Measurements from ENCODE around the gene CTNND2. TPM values are rescaled to one million over a fixed set of nuclear protein-coding genes. Genes with fewer than 3 reads are reported as not detected.

The CTNND2 gene
- polyA plus RNA-seq, 1 donor, result 2.8 TPM

- no peak for DNase-seq
- WGBS (ENCODE audit: insufficient coverage, low lambda C conversion rate), result no CpG with 5 or more reads among the region's 7 CpGs
- Histone ChIP-seq H3K27me3 (ENCODE audit: control insufficient read depth, insufficient read depth, low read length) (no peaks in the 10 kb centered on the region), H3K36me3 (ENCODE audit: control insufficient read depth, insufficient read depth, low read length) (no peaks in the 10 kb centered on the region), H3K4me3 (ENCODE audit: low read length) (no peak overlapping the region), H3K9me3 (ENCODE audit: control insufficient read depth, low read depth, low read length) (no peaks in the 10 kb centered on the region), H3K27ac (ENCODE audit: low read length) (no peak overlapping the region), H3K4me1 (ENCODE audit: control insufficient read depth, insufficient read depth, low read length) (no peaks in the 10 kb centered on the region)
These were observed 211.6 kb downstream of the CTNND2 start for GRCh38 chr5:11692636-11693035.

GRCh38 chr5:11687498-11687897 lies 216.7 kb downstream of the CTNND2 start:
- no peaks in the 10 kb centered on the region for H3K9me3 ChIP-seq (ENCODE audit: control insufficient read depth, low read depth, low read length)
- no peak for DNase-seq
- no peaks in the 10 kb centered on the region for H3K27me3 ChIP-seq (ENCODE audit: control insufficient read depth, insufficient read depth, low read length)
- no peak overlapping the region for H3K4me3 ChIP-seq (ENCODE audit: low read length)
- no CpG with 5 or more reads among the region's 1 CpG for WGBS (ENCODE audit: insufficient coverage, low lambda C conversion rate)
- H3K27ac ChIP-seq (ENCODE audit: low read length), result no peak overlapping the region
- no peaks in the 10 kb centered on the region for H3K36me3 ChIP-seq (ENCODE audit: control insufficient read depth, insufficient read depth, low read length)
- no peaks in the 10 kb centered on the region for H3K4me1 ChIP-seq (ENCODE audit: control insufficient read depth, insufficient read depth, low read length)

- no peak for DNase-seq
- Histone ChIP-seq H3K4me3 (ENCODE audit: low read length) (no peak overlapping the region), H3K27me3 (ENCODE audit: control insufficient read depth, insufficient read depth, low read length) (no peaks in the 10 kb centered on the region), H3K27ac (ENCODE audit: low read length) (no peak overlapping the region), H3K36me3 (ENCODE audit: control insufficient read depth, insufficient read depth, low read length) (no peaks in the 10 kb centered on the region), H3K4me1 (ENCODE audit: control insufficient read depth, insufficient read depth, low read length) (no peaks in the 10 kb centered on the region), H3K9me3 (ENCODE audit: control insufficient read depth, low read depth, low read length) (no peaks in the 10 kb centered on the region)
- WGBS (ENCODE audit: insufficient coverage, low lambda C conversion rate), result 100% methylated on average over 1 of the region's 2 CpGs
These were observed 219.6 kb downstream of the CTNND2 start for GRCh38 chr5:11684607-11685006.

GRCh38 chr5:11683666-11684065 lies 220.6 kb downstream of the CTNND2 start:
- Histone ChIP-seq H3K4me1 (ENCODE audit: control insufficient read depth, insufficient read depth, low read length) (no peaks in the 10 kb centered on the region), H3K27me3 (ENCODE audit: control insufficient read depth, insufficient read depth, low read length) (no peaks in the 10 kb centered on the region), H3K36me3 (ENCODE audit: control insufficient read depth, insufficient read depth, low read length) (no peaks in the 10 kb centered on the region), H3K9me3 (ENCODE audit: control insufficient read depth, low read depth, low read length) (no peaks in the 10 kb centered on the region), H3K27ac (ENCODE audit: low read length) (no peak overlapping the region), H3K4me3 (ENCODE audit: low read length) (no peak overlapping the region)
- peak in 1 of 2 donors; percentile 19 for DNase-seq
- WGBS (ENCODE audit: insufficient coverage, low lambda C conversion rate), result 100% methylated on average over 1 of the region's 2 CpGs

GRCh38 chr5:11681796-11682195 lies 222.4 kb downstream of the CTNND2 start:
- no peak overlapping the region for H3K4me3 ChIP-seq (ENCODE audit: low read length)
- no CpG with 5 or more reads among the region's 4 CpGs for WGBS (ENCODE audit: insufficient coverage, low lambda C conversion rate)
- H3K9me3 ChIP-seq (ENCODE audit: control insufficient read depth, low read depth, low read length), result no peaks in the 10 kb centered on the region
- DNase-seq, result no peak
- no peaks in the 10 kb centered on the region for H3K27me3 ChIP-seq (ENCODE audit: control insufficient read depth, insufficient read depth, low read length)
- no peaks in the 10 kb centered on the region for H3K4me1 ChIP-seq (ENCODE audit: control insufficient read depth, insufficient read depth, low read length)
- H3K27ac ChIP-seq (ENCODE audit: low read length), result no peak overlapping the region
- no peaks in the 10 kb centered on the region for H3K36me3 ChIP-seq (ENCODE audit: control insufficient read depth, insufficient read depth, low read length)

GRCh38 chr5:11679676-11680075 lies 224.6 kb downstream of the CTNND2 start:
- DNase-seq, result no peak
- Histone ChIP-seq H3K36me3 (ENCODE audit: control insufficient read depth, insufficient read depth, low read length) (no peaks in the 10 kb centered on the region), H3K27ac (ENCODE audit: low read length) (no peak overlapping the region), H3K27me3 (ENCODE audit: control insufficient read depth, insufficient read depth, low read length) (no peaks in the 10 kb centered on the region), H3K4me1 (ENCODE audit: control insufficient read depth, insufficient read depth, low read length) (no peaks in the 10 kb centered on the region), H3K4me3 (ENCODE audit: low read length) (no peak overlapping the region), H3K9me3 (ENCODE audit: control insufficient read depth, low read depth, low read length) (no peaks in the 10 kb centered on the region)
- 59% methylated on average over 2 of the region's 5 CpGs for WGBS (ENCODE audit: insufficient coverage, low lambda C conversion rate)

- no peaks in the 10 kb centered on the region for H3K27me3 ChIP-seq (ENCODE audit: control insufficient read depth, insufficient read depth, low read length)
- H3K4me1 ChIP-seq (ENCODE audit: control insufficient read depth, insufficient read depth, low read length), result no peaks in the 10 kb centered on the region
- H3K9me3 ChIP-seq (ENCODE audit: control insufficient read depth, low read depth, low read length), result no peaks in the 10 kb centered on the region
- WGBS (ENCODE audit: insufficient coverage, low lambda C conversion rate), result no CpG with 5 or more reads among the region's 2 CpGs
- no peak overlapping the region for H3K27ac ChIP-seq (ENCODE audit: low read length)
- H3K36me3 ChIP-seq (ENCODE audit: control insufficient read depth, insufficient read depth, low read length), result no peaks in the 10 kb centered on the region
- DNase-seq, result no peak
- no peak overlapping the region for H3K4me3 ChIP-seq (ENCODE audit: low read length)
These were observed 229.1 kb downstream of the CTNND2 start for GRCh38 chr5:11675184-11675583.

DNA sequence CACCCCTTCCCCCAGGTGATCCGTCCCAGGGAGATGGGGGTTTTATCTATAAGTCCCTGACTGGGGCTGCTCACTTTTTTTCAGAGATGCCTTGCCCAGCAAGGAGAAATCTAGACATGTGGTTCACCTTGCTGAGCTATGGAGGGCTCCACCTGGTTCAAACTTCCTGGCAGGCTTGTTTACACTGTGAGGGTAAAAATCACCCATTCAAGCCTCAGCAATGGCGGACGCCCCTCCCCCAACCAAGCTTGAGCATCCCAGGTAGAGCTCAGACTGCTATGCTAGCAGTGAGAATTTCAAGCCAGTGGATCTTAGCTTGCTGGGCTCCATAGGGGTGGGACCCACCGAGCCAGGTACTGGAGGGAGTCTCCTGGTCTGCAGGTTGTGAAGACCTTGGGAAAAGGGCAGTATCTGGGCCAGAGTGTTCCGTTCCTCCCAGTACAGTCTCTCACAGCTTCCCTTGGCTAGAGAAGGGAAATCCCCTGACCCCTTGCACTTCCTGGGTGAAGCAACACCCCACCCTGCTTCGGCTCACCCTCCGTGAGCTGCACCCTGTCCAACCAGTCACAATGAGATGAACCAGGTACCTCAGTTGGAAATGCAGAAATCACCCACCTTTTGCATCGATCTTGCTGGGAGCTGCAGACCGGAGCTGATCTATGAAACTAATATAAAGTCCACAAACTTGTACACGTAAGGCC lies 231.7 kb downstream of the CTNND2 start:
- H3K4me1 ChIP-seq (ENCODE audit: control insufficient read depth, insufficient read depth, low read length), result no peaks in the 10 kb centered on the region
- no peaks in the 10 kb centered on the region for H3K27me3 ChIP-seq (ENCODE audit: control insufficient read depth, insufficient read depth, low read length)
- H3K4me3 ChIP-seq (ENCODE audit: low read length), result no peak overlapping the region
- 100% methylated on average over 3 of the region's 10 CpGs for WGBS (ENCODE audit: insufficient coverage, low lambda C conversion rate)
- H3K36me3 ChIP-seq (ENCODE audit: control insufficient read depth, insufficient read depth, low read length), result no peaks in the 10 kb centered on the region
- no peak overlapping the region for H3K27ac ChIP-seq (ENCODE audit: low read length)
- H3K9me3 ChIP-seq (ENCODE audit: control insufficient read depth, low read depth, low read length), result no peaks in the 10 kb centered on the region
- DNase-seq, result no peak

DNA sequence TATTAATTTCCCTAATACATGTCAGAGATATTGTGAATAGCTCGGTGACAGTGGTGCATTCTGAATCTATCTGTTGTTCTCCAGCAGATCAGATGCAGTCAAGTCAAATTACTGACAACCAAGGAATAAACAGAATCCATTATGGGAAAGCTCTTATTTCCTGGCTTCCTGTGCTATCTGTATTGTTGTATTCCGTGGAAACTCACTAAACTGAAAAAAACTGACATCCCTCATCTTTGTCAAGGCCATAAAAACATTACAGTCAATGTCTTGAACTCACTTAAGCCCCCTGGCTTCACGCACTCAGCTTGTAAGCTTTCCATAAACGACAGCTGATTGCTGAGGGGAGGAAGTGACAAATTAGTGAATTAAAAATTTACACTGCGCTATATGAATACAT lies 245.9 kb downstream of the CTNND2 start:
- no peaks in the 10 kb centered on the region for H3K9me3 ChIP-seq (ENCODE audit: control insufficient read depth, low read depth, low read length)
- no peaks in the 10 kb centered on the region for H3K36me3 ChIP-seq (ENCODE audit: control insufficient read depth, insufficient read depth, low read length)
- no peak for DNase-seq
- no peak overlapping the region for H3K27ac ChIP-seq (ENCODE audit: low read length)
- no peak overlapping the region for H3K4me3 ChIP-seq (ENCODE audit: low read length)
- WGBS (ENCODE audit: insufficient coverage, low lambda C conversion rate), result 83% methylated on average over 1 of the region's 5 CpGs
- no peaks in the 10 kb centered on the region for H3K4me1 ChIP-seq (ENCODE audit: control insufficient read depth, insufficient read depth, low read length)
- no peaks in the 10 kb centered on the region for H3K27me3 ChIP-seq (ENCODE audit: control insufficient read depth, insufficient read depth, low read length)

DNA sequence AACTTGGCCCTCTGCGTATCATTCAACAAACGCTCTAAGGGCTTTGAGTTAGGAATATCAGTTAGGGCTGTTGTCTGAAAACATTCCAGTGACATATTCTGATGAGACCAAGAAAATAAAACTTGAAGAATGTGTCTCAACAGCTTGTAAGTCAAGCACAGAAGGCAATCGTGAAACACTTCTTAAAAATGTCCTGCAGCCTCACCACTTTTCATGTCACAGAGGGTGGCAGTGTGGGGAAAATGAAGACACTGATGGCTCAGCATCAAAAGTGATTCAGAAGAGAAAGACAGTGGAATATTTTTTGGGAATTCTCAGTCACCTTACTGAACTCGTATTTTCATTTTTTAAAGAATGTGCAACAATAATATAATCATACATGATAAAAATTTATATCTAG lies 247.3 kb downstream of the CTNND2 start:
- Histone ChIP-seq H3K4me3 (ENCODE audit: low read length) (no peak overlapping the region), H3K9me3 (ENCODE audit: control insufficient read depth, low read depth, low read length) (no peaks in the 10 kb centered on the region), H3K4me1 (ENCODE audit: control insufficient read depth, insufficient read depth, low read length) (no peaks in the 10 kb centered on the region), H3K27ac (ENCODE audit: low read length) (no peak overlapping the region), H3K36me3 (ENCODE audit: control insufficient read depth, insufficient read depth, low read length) (no peaks in the 10 kb centered on the region), H3K27me3 (ENCODE audit: control insufficient read depth, insufficient read depth, low read length) (no peaks in the 10 kb centered on the region)
- DNase-seq, result no peak
- WGBS (ENCODE audit: insufficient coverage, low lambda C conversion rate), result 83% methylated on average over 1 of the region's 4 CpGs

DNA sequence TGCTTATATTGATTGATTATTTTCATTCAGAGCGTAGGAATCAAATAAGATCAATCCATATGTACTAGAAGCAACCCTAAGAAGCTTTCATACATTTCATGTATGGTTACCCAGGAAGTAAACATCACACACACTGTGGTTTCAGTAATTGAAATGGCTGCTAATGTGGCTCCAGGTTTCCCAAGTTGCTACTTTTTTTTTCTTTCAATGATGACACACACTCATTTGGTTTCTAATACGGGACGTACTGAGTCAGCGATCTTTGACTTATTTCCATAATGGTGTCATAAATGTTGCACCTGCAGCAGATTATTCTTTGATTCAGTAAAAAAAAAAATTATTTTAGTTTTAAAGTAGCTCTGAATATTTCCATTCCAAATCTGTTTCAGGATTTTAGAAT lies 248.6 kb downstream of the CTNND2 start:
- H3K4me3 ChIP-seq (ENCODE audit: low read length), result no peak overlapping the region
- no peak for DNase-seq
- no peaks in the 10 kb centered on the region for H3K36me3 ChIP-seq (ENCODE audit: control insufficient read depth, insufficient read depth, low read length)
- no peaks in the 10 kb centered on the region for H3K9me3 ChIP-seq (ENCODE audit: control insufficient read depth, low read depth, low read length)
- H3K27ac ChIP-seq (ENCODE audit: low read length), result no peak overlapping the region
- no peaks in the 10 kb centered on the region for H3K27me3 ChIP-seq (ENCODE audit: control insufficient read depth, insufficient read depth, low read length)
- H3K4me1 ChIP-seq (ENCODE audit: control insufficient read depth, insufficient read depth, low read length), result no peaks in the 10 kb centered on the region
- WGBS (ENCODE audit: insufficient coverage, low lambda C conversion rate), result no CpG with 5 or more reads among the region's 4 CpGs

All from large intestine (tissue), 3 donors.